HCT116 (cell line): Measurements from ENCODE around the gene RBKS. TPM values are rescaled to one million over a fixed set of nuclear protein-coding genes. Genes with fewer than 3 reads are reported as not detected.

Experiments used
- ATAC-seq: fragments of 200-7000 bp; cut with Tn5 transposase; 2 replicates; pipeline ENCODE4 v1.9.1; 2020; ENCODE audit warnings: mild to moderate bottlenecking, moderate library complexity
- BruUV-seq: library from RNA; stranded (reverse); fragments of 400-500 nt; replicated peaks from 2 replicates; lab custom pipeline; 2021; lab: Mats Ljungman, UMichigan
- CTCF ChIA-PET: fragments of 300-600 bp; sonication (Branson Sonifier 250); formaldehyde crosslinking; loops from one replicate; lab custom pipeline; 2021; ENCODE audit warnings: antibody characterized with exemption; lab: Charles Lee
- POLR2A ChIA-PET: fragments of 300-600, 350-600 bp; sonication (Branson Sonifier 250); formaldehyde crosslinking; loops from one replicate; lab custom pipeline; 2021; ENCODE audit warnings: antibody characterized with exemption; lab: Charles Lee
- RAD21 ChIA-PET, 2 experiments: fragments of 300-600 bp; sonication (Branson Sonifier 250); formaldehyde crosslinking; loops; one replicate each; lab custom pipeline; 2023; ENCODE audit warnings: low total read pairs in 2 of 2; ENCODE audit not compliant: uncharacterized antibody in 2 of 2, unreplicated experiment in 2 of 2, low non-redundant PET in 1 of 2; lab: Charles Lee
- DNase-seq: peaks from one replicate; pipeline ENCODE4 v3.0.0-alpha.2; 2010; ENCODE audit warnings: low read depth, low spot score
- H2AFZ ChIP-seq: fragments of 200-600 bp; shearing (Covaris generic), sonication (generic); 2 replicates; pipeline ENCODE4 v1.6.1; 2017; ENCODE audit warnings: low read depth, mixed run types, mixed read lengths, antibody characterized with exemption, low read length; ENCODE audit not compliant: poor library complexity, severe bottlenecking
- H3K27ac ChIP-seq: 2 replicates; pipeline ENCODE4 v1.5.1; 2012; ENCODE audit warnings: low read depth, low read length
- H3K27me3 ChIP-seq: fragments of 200-600 bp; sonication (generic); 2 replicates; pipeline ENCODE4 v1.6.1; 2016; ENCODE audit warnings: mixed run types, low read length, mixed read lengths; ENCODE audit not compliant: insufficient read depth
- H3K36me3 ChIP-seq, 2 experiments: fragments of 200-500 bp in 1 of 2; fragments of 200-600 bp in 1 of 2; sonication (Bioruptor generic) in 1 of 2; sonication (generic) in 1 of 2; 2 replicates each; pipeline versions ENCODE4 v1.5.1 to v1.6.1; 2014 to 2016; ENCODE audit warnings: low read length in 2 of 2, inconsistent platforms in 1 of 2, mixed read lengths in 1 of 2, mixed run types in 1 of 2; ENCODE audit not compliant: insufficient read depth in 2 of 2, control insufficient read depth in 1 of 2
- H3K4me1 ChIP-seq, 2 experiments: fragments of 200-600 bp in 1 of 2; sonication (generic) in 1 of 2; 2 replicates each; pipeline versions ENCODE4 v1.5.1 to v1.6.1; 2012 to 2017; ENCODE audit warnings: low read length in 2 of 2, inconsistent platforms in 1 of 2, mild to moderate bottlenecking in 1 of 2, mixed read lengths in 1 of 2, mixed run types in 1 of 2, moderate library complexity in 1 of 2; ENCODE audit not compliant: insufficient read depth in 2 of 2, control insufficient read depth in 1 of 2
- H3K4me2 ChIP-seq: fragments of 200-600 bp; sonication (generic); 2 replicates; pipeline ENCODE4 v1.6.1; 2017; ENCODE audit warnings: mixed run types, low read length, mixed read lengths
- H3K4me3 ChIP-seq, 2 experiments: fragments of 200-600 bp in 1 of 2; sonication (generic) in 1 of 2; replicated peaks in 1 of 2; 2 replicates each; pipeline ENCODE4 v1.5.1; 2011 to 2016; ENCODE audit warnings: low read length in 2 of 2, control low read depth in 1 of 2, low read depth in 1 of 2, mild to moderate bottlenecking in 1 of 2, mixed read lengths in 1 of 2, mixed run types in 1 of 2
- H3K79me2 ChIP-seq: fragments of 200-600 bp; sonication (generic); 2 replicates; pipeline ENCODE4 v1.6.1; 2017; ENCODE audit warnings: mild to moderate bottlenecking, mixed run types, low read length, moderate library complexity, mixed read lengths; ENCODE audit not compliant: insufficient read depth
- H3K9ac ChIP-seq: fragments of 200-600 bp; sonication (generic); 2 replicates; pipeline ENCODE4 v1.6.1; 2016; ENCODE audit warnings: low read length, mixed read lengths
- H3K9me2 ChIP-seq: fragments of 200-600 bp; sonication (generic), shearing (Covaris generic); 2 replicates; pipeline ENCODE4 v1.6.1; 2017; ENCODE audit warnings: mixed run types, mild to moderate bottlenecking, moderate library complexity; ENCODE audit not compliant: insufficient read depth
- H3K9me3 ChIP-seq, 2 experiments: fragments of 200-500 bp in 1 of 2; fragments of 200-600 bp in 1 of 2; sonication (Bioruptor generic) in 1 of 2; sonication (generic) in 1 of 2; 2 replicates each; pipeline ENCODE4 v1.6.1; 2014 to 2017; ENCODE audit warnings: low read length in 2 of 2, mixed read lengths in 2 of 2, inconsistent platforms in 1 of 2, low read depth in 1 of 2, mild to moderate bottlenecking in 1 of 2, mixed run types in 1 of 2, moderate library complexity in 1 of 2; ENCODE audit not compliant: control insufficient read depth in 1 of 2, insufficient read depth in 1 of 2
- H4K20me1 ChIP-seq: fragments of 200-600 bp; sonication (generic), shearing (Covaris generic); 2 replicates; pipeline ENCODE4 v1.6.1; 2017; ENCODE audit warnings: mixed run types, mild to moderate bottlenecking, moderate library complexity; ENCODE audit not compliant: insufficient read depth
- CEBPB ChIP-seq: IDR thresholded peaks from 2 replicates; pipeline ENCODE4 v1.6.1; 2012; ENCODE audit warnings: low read depth
- CTCF ChIP-seq, 3 experiments: fragments of 200-600 bp in 1 of 3; sonication (generic) in 1 of 3; IDR thresholded peaks in 2 of 3; conservative IDR thresholded peaks in 1 of 3; 2 replicates each; pipeline ENCODE4 v1.5.1; 2012 to 2017; ENCODE audit warnings: low read depth in 2 of 3, low read length in 2 of 3, antibody characterized with exemption in 1 of 3, borderline replicate concordance in 1 of 3, control low read depth in 1 of 3, mild to moderate bottlenecking in 1 of 3, mixed read lengths in 1 of 3, mixed run types in 1 of 3, moderate library complexity in 1 of 3; ENCODE audit not compliant: insufficient read depth in 1 of 3
- EGR1 ChIP-seq: IDR thresholded peaks from 2 replicates; pipeline ENCODE4 v1.6.1; 2012; ENCODE audit warnings: low read depth
- EZH2 ChIP-seq: fragments of 200-600 bp; sonication (generic); IDR thresholded peaks from 2 replicates; pipeline ENCODE4 v1.6.1; 2017; ENCODE audit warnings: antibody characterized with exemption, mixed run types
- EZH2phosphoT487 ChIP-seq: fragments of 200-600 bp; IDR thresholded peaks from 2 replicates; pipeline ENCODE4 v1.6.1; 2018; ENCODE audit warnings: antibody characterized with exemption, borderline replicate concordance
- JUND ChIP-seq: IDR thresholded peaks from 2 replicates; pipeline ENCODE4 v1.6.1; 2012
- POLR2AphosphoS5 ChIP-seq: IDR thresholded peaks from 2 replicates; pipeline ENCODE4 v1.6.1; 2011; ENCODE audit warnings: mild to moderate bottlenecking, low read depth, low read length, moderate library complexity
- RAD21 ChIP-seq: IDR thresholded peaks from 2 replicates; pipeline ENCODE4 v1.6.1; 2012; ENCODE audit warnings: low read depth, mild to moderate bottlenecking
- REST ChIP-seq: IDR thresholded peaks from 2 replicates; pipeline ENCODE4 v1.6.1; 2012; ENCODE audit warnings: low read depth
- SP1 ChIP-seq: IDR thresholded peaks from 2 replicates; pipeline ENCODE4 v1.6.1; 2012; ENCODE audit warnings: low read depth
- YY1 ChIP-seq: IDR thresholded peaks from 2 replicates; pipeline ENCODE4 v1.6.1; 2011; ENCODE audit warnings: low read length, low read depth, moderate library complexity, mild to moderate bottlenecking; ENCODE audit not compliant: insufficient replicate concordance; ENCODE audit errors: extremely low read depth
- ZFX ChIP-seq: fragments of 450-650 bp; IDR thresholded peaks from 2 replicates; pipeline ENCODE4 v1.6.1; 2017
- intact Hi-C: fragments of 100-400 bp; cut with micrococcal nuclease; formaldehyde crosslinking; loops from 2 replicates; pipeline ENCODE4 v1.10.0; 2022
- total RNA-seq: library from RNA; stranded (reverse); gene quantifications from one replicate; pipeline ENCODE4 v1.2.1, GENCODE V29; 2021; ENCODE audit not compliant: unreplicated experiment
- TF ChIP-seq, protein P1 (sequence below): IDR thresholded peaks from 2 replicates; pipeline ENCODE4 v1.6.1; 2011; ENCODE audit warnings: mild to moderate bottlenecking, low read length, moderate library complexity; ENCODE audit not compliant: insufficient replicate concordance; ENCODE audit errors: extremely low read depth

Gene RBKS
- total RNA-seq, 1 experiment from 2014 or later: 2.4 TPM

DNA sequence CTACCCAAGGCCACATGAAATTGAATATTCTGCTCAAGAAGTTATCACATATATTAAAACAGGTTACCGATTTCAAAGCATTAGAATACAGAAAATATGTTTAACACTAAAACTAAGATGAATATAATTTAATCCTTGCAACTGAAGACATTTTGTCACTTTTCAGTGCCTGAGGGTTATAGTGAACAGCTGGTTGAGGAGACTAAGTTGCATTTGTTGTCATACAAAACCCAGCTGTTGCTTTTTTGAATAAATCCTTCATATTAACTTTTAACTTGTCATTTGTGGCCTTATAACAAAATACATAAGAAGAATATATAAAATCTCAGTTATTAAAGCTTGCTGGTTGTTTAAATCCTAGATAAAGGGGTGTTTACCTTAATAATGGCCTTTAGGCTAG is 37.5 kb downstream of the RBKS start:
- no peaks in the 10 kb centered on the region for H3K9me2 ChIP-seq
- H3K27ac ChIP-seq: no peak overlapping the region
- ATAC-seq: no peak
- no peaks in the 10 kb centered on the region for H3K27me3 ChIP-seq
- H3K9me3 ChIP-seq: 0 out of 4 replicates have a peak, but pooled peaks cover 0 to 5% of the 10 kb centered on the region in 2 experiments
- no peak overlapping the region for H3K4me2 ChIP-seq
- no peak for DNase-seq
- BruUV-seq: no TSS peak
- TF ChIP-seq CTCF (IDR thresholded peaks at IDR 0.05 in 2 of 3, conservative IDR thresholded peaks at IDR 0.05 in 1 of 3; ENCODE audit: borderline replicate concordance in 1 of 3, insufficient read depth in 1 of 3, low read depth in 2 of 3, low read length in 2 of 3): no peak
- TF ChIP-seq SP1: no peak
- TF ChIP-seq EZH2phosphoT487: no peak
- no peak for TF ChIP-seq ZFX
- TF ChIP-seq, protein P1, sequence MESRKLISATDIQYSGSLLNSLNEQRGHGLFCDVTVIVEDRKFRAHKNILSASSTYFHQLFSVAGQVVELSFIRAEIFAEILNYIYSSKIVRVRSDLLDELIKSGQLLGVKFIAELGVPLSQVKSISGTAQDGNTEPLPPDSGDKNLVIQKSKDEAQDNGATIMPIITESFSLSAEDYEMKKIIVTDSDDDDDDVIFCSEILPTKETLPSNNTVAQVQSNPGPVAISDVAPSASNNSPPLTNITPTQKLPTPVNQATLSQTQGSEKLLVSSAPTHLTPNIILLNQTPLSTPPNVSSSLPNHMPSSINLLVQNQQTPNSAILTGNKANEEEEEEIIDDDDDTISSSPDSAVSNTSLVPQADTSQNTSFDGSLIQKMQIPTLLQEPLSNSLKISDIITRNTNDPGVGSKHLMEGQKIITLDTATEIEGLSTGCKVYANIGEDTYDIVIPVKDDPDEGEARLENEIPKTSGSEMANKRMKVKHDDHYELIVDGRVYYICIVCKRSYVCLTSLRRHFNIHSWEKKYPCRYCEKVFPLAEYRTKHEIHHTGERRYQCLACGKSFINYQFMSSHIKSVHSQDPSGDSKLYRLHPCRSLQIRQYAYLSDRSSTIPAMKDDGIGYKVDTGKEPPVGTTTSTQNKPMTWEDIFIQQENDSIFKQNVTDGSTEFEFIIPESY: no peak
- no peak for TF ChIP-seq EGR1
- TF ChIP-seq REST: no peak
- no peak for TF ChIP-seq RAD21
- no peak for TF ChIP-seq JUND
- no peak for TF ChIP-seq YY1
- TF ChIP-seq POLR2AphosphoS5: no peak
- TF ChIP-seq CEBPB: no peak
- TF ChIP-seq EZH2: no peak
- TF ChIP-seq, all 23 proteins: peak for 0
- POLR2A ChIA-PET: no interaction called here
- H4K20me1 ChIP-seq: no peaks in the 10 kb centered on the region
- RAD21 ChIA-PET: no interaction called here
- intact Hi-C loops: no loop called here
- no peaks in the 10 kb centered on the region for H3K79me2 ChIP-seq
- H3K4me3 ChIP-seq: no peak overlapping the region
- H3K9ac ChIP-seq: no peak overlapping the region
- no peaks in the 10 kb centered on the region for H3K36me3 ChIP-seq
- peaks cover 0 to 3% of the 10 kb centered on the region in 2 experiments; a peak in 1 of 4 replicates for H3K4me1 ChIP-seq
- CTCF ChIA-PET: no interaction called here
- no peak overlapping the region for H2AFZ ChIP-seq
